ENCODE data around the gene NBAS.
"Not testable (repeated sequence)": the region's sequence is repeated elsewhere in the genome, so short reads cannot be mapped to it uniquely, and the experiment has no call there.

Gene NBAS

GRCh38 chr2:15412309-15412708, 148.8 kb downstream of the NBAS start:
- no peak for DNase-seq (ENCODE audit: low read depth in 2 of 2)

- DNase-seq (ENCODE audit: low read depth in 2 of 2) = no peak
Observed at GRCh38 chr2:15410884-15411283, 150.2 kb downstream of the NBAS start.

- no peak for DNase-seq (ENCODE audit: low read depth in 2 of 2)
Observed at GRCh38 chr2:15408759-15409158, 152.4 kb downstream of the NBAS start.

GRCh38 chr2:15407666-15408065, 153.5 kb downstream of the NBAS start:
- DNase-seq (ENCODE audit: low read depth in 2 of 2) = no peak

GRCh38 chr2:15404511-15404910, 156.6 kb downstream of the NBAS start:
- DNase-seq (ENCODE audit: low read depth in 2 of 2) = not testable (repeated sequence)

GRCh38 chr2:15400240-15400826, 160.8 kb downstream of the NBAS start:
- no peak for DNase-seq (ENCODE audit: low read depth in 2 of 2)

- DNase-seq (ENCODE audit: low read depth in 2 of 2) = no peak
Observed at GRCh38 chr2:15399241-15399640, 161.9 kb downstream of the NBAS start.

GRCh38 chr2:15391751-15392150, 169.4 kb downstream of the NBAS start:
- no peak for DNase-seq (ENCODE audit: low read depth in 2 of 2)

- DNase-seq (ENCODE audit: low read depth in 2 of 2) = no peak
Observed at GRCh38 chr2:15389895-15390294, 171.2 kb downstream of the NBAS start.

GRCh38 chr2:15389326-15389700, 171.8 kb downstream of the NBAS start:
- no peak for DNase-seq (ENCODE audit: low read depth in 2 of 2)

GRCh38 chr2:15388406-15389325, 172.5 kb downstream of the NBAS start:
- no peak for DNase-seq (ENCODE audit: low read depth in 2 of 2)

- no peak for DNase-seq (ENCODE audit: low read depth in 2 of 2)
Observed at GRCh38 chr2:15385184-15385583, 175.9 kb downstream of the NBAS start.

GRCh38 chr2:15383695-15384350, 177.3 kb downstream of the NBAS start:
- no peak for DNase-seq (ENCODE audit: low read depth in 2 of 2)

GRCh38 chr2:15378148-15378908, 182.8 kb downstream of the NBAS start:
- DNase-seq (ENCODE audit: low read depth in 2 of 2) = no peak

- no peak for DNase-seq (ENCODE audit: low read depth in 2 of 2)
Observed at GRCh38 chr2:15377202-15377601, 183.9 kb downstream of the NBAS start.

GRCh38 chr2:15372019-15372418, 189.1 kb downstream of the NBAS start:
- DNase-seq (ENCODE audit: low read depth in 2 of 2) = no peak

GRCh38 chr2:15369129-15369528, 192.0 kb downstream of the NBAS start:
- no peak for DNase-seq (ENCODE audit: low read depth in 2 of 2)

- no peak for DNase-seq (ENCODE audit: low read depth in 2 of 2)
Observed at GRCh38 chr2:15367715-15368114, 193.4 kb downstream of the NBAS start.

- DNase-seq (ENCODE audit: low read depth in 2 of 2) = no peak
Observed at GRCh38 chr2:15367205-15367604, 193.9 kb downstream of the NBAS start.

GRCh38 chr2:15365411-15365810, 195.7 kb downstream of the NBAS start:
- no peak for DNase-seq (ENCODE audit: low read depth in 2 of 2)

GRCh38 chr2:15364561-15364960, 196.6 kb downstream of the NBAS start:
- no peak for DNase-seq (ENCODE audit: low read depth in 2 of 2)

- DNase-seq (ENCODE audit: low read depth in 2 of 2) = no peak
Observed at GRCh38 chr2:15363734-15364133, 197.4 kb downstream of the NBAS start.
